T follicular helper cell (primary cell): ENCODE data around the gene UBR2.
"Not testable (repeated sequence)": the region's sequence is repeated elsewhere in the genome, so short reads cannot be mapped to it uniquely, and the experiment has no call there.

Experiments used
- DNase-seq: peaks from one replicate; pipeline ENCODE4 v3.0.0-alpha.2; 2020; ENCODE audit warnings: low read depth

The UBR2 gene

DNA sequence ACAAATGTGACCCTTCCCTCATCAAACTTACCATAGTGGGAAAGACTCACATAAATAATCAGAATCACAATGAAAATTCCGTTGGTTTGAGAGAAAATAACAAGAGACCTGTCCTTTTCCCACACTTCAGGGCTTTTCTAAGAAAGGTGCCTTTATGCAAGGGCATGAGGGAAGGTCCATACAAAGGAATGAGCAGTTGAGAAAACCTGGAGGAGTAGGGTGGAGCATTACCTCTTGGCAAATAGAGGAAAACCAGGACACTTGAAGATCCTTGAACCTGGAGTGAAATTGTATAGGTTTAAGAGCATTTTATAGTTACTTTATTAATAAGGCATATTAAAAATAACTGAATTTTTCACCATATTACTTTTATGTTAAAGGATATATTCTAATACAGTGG lies 54.3 kb downstream of the UBR2 start:
- no peak for DNase-seq

DNA sequence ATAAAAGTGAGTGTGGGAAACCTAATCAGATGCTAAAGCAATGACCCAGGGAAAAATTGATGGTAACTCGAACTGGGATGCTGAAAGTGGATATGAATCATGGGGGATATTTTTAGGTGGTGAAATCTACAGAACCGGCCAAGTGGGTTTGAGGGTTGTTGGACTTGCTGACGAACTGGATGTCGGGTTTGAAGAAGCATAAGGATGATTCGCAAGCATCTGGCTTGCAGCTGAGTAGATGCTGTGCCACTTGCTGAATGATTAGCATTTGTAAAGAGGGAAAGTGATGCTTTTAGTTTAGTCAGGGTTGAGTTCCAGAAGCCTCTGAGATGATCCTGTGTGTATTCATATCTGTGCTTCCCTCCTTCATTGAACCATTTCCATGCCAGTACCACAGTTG lies 54.9 kb downstream of the UBR2 start:
- DNase-seq = no peak

- DNase-seq = no peak
These were observed 56.1 kb downstream of the UBR2 start for GRCh38 chr6:42619963-42620362.

GRCh38 chr6:42624601-42625000 lies 60.8 kb downstream of the UBR2 start:
- no peak for DNase-seq

- no peak for DNase-seq
These were observed 63.2 kb downstream of the UBR2 start for GRCh38 chr6:42627044-42627443.

DNA sequence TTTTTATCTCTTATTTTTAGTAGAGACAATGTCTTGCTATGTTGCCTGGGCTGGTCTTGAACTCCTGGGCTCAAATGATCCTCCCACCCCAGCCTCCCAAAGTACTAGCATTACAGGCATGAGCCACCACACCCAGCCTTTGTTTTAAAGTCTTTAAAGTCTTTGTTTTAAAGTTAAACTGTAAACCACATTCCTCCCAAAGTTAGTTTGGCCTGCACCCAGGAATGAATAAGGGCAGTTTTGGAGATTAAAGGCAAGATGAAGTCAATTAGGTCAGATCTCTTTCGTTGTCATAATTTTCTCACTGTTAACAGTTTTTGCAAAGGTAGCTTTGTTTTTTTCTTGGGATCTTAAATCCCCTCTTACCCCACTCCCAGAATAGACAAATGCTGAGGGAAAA lies 63.8 kb downstream of the UBR2 start:
- no peak for DNase-seq

- DNase-seq = no peak
These were observed 64.8 kb downstream of the UBR2 start for GRCh38 chr6:42628604-42629003.

DNA sequence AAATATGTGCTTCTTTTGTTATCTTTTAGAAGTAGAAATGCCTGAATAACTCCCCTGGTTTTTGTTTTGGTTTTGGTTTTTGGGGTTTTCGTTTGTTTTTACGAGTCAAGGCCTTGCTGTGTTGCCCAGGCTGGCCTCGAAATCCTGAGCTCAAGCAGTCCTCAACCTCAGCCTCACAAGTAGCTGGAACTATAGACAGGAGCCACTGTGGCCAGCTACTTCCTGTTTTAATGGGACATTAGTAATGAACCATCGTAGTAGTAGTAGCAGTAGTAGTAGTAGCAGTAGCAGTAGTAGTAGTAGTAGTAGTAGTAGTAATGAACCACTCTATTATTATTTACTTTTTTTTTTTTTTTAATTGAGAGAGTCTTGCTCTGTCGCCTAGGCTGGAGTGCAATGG lies 66.0 kb downstream of the UBR2 start:
- DNase-seq = no peak

GRCh38 chr6:42637681-42638080 lies 73.9 kb downstream of the UBR2 start:
- DNase-seq = no peak

DNA sequence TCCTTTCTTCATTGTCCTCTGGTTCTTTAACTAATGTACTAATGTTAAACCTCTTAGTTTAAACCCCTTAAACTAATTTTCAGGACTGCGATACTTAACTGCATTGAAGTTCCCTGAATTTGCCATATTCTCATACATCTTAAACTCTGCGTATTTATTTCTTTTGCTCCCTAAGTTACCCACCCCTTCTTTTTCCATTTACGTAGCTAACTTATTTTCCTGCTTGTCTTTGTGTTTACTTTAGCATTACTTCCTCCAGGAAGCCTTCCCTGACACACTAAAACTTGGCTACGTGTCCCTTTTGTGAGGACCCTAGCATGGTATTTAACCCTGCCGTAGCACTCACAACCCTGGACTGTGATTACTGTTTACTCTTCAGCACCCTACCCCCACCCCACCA lies 79.0 kb downstream of the UBR2 start:
- no peak for DNase-seq

GRCh38 chr6:42644211-42644610 lies 80.4 kb downstream of the UBR2 start:
- DNase-seq = no peak

DNA sequence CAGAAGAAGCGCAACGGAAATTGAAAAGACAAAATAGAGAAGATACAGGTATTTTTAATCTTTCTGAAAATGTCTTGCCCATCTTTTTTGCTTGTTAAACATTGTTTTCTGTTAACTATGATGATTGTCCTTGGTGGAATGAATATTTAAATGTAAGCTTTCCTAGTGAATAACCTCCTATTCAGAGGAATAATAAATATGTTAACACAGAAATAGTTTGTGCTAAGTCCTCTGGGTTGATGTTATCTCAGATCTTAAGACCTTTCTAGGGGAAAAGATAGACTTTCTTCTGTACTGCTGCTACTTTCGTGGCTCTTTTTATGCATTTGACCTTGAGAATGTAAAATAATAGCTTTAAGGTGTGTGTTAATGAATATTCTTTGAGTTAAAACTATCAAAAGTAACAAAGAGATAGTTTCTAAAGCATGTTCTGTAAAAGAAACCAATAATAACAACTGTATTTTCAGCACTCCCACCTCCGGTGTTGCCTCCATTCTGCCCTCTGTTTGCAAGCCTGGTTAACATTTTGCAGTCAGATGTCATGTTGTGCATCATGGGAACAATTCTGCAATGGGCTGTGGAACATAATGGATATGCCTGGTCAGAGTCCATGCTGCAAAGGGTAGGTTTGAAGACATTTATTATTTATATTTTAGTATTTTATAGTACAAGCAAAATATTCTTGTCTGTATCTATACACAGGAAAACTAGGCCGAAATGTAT lies 88.4 kb downstream of the UBR2 start:
- DNase-seq = no peak

- DNase-seq = no peak
These were observed 90.0 kb downstream of the UBR2 start for GRCh38 chr6:42653851-42654250.

DNA sequence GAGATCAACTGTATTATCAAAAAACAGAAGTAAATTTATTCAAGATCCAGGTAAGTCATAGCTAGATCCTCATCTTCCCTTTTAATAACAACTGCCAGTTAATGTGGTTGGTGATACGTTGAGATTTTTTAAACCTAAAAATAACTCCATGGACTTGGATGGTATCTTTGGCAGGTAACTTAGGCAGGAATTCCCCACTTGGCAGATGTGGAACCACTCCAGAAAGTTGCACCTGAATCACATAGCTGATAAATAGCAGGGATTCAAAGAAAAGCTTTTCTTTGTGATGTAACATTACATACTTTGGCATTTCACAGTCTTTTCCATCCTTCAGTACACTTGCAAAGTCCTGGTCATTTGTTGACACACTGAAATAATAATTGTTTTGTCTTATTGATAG lies 96.0 kb downstream of the UBR2 start:
- no peak for DNase-seq

GRCh38 chr6:42661540-42662153 lies 97.8 kb downstream of the UBR2 start:
- DNase-seq = peak; percentile 72

DNA sequence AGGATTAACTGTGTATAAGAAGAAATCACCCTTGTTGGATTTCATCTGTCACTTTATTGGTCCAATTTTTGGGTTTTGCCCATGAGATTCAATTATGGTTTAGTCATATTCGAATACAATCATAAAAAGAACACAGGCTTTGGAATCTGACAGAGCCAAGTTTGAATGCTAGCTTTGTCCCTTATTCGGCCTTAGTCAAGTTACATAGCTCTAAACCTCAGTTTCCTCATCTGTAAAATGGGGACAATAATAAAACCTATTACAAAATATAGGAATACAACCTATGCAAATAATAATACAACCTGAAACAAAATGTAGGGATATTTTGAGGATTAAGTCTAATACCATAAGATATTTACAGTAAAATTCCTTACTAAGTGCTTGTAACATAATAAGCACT lies 100.9 kb downstream of the UBR2 start:
- no peak for DNase-seq

DNA sequence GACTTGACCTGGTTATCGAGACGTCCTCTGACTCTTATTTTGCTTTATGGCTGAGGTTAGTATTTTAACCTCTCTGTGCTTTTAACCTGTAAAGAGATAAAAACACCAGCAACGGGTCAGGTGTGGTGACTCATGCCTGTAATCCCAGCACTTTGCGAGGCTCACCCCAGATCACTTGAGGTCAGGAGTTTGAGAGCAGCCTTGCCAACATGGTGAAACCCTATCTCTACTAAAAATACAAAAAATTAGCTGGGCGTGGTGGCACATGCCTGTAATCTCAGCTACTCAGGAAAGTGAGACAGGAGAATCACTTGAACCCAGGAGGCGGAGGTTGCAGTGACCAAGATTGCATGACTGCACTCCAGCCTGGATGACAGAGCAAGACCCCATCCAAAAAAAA lies 110.5 kb downstream of the UBR2 start:
- DNase-seq = not testable (repeated sequence)

DNA sequence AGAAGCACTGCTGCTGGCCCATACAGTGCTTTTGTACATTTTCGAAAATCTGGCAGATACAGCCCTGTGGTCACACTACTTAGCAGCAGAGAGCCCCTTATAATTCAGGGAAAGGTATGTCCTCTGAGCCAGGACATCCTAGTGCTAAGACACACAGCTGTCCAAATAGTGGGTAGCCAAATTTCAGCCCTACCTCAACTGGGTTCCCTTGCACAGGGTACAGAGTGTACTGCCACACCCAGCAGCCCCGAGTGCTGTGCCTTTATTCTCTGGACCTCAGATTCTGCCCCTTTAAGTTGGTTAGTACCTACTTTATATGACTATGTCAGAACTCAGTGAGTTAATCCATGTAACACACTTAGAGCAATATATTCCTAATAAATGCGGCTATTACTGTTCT lies 111.0 kb downstream of the UBR2 start:
- DNase-seq = no peak

DNA sequence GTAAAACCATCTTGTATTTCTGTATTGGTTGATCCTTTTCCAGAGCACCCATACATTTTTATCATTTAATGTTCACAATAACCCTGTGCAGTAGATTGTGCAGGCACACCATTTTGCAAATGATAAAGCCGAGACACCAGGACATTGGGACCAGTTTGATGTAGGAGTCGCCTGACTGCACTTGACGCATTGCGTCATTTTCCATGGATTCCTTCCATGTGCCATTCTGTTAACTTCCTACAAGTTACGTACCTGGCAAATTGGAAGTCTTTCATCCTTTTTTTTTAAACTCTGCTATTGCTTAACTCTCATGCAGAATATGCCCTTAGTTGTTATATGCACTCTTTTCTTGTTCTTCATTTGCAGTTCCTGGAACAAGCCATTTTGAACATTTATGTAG lies 115.5 kb downstream of the UBR2 start:
- DNase-seq = no peak

- DNase-seq = no peak
These were observed 124.5 kb downstream of the UBR2 start for GRCh38 chr6:42688281-42688680.

- DNase-seq = no peak
These were observed 125.5 kb downstream of the UBR2 start for GRCh38 chr6:42689371-42689770.

DNA sequence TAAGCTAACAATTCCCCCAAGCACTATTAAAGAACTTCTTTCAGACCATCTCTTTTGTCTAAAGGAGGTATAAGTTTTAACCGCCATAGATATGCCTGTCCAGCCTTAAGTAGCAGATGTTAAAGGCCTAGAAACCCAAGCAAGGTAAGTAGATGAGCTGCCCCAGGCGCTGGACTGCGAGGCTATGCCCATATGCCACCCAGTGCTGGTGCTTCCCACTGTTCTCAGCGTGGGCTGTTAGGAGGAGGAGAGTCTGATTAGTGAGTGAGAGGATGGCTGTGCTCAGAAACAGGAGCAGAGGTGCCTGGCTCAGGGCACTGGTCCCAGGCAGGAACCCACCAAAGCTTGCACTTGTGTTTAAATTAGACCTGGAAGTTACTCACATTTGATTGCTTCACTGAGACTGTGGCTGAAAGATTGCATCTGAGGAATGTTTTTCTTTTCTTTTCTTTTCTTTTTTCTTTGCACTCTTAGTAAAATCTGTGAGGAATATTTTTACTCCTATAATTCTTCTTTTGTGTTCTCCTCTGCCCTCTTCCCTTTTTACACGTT lies 126.4 kb downstream of the UBR2 start:
- DNase-seq = no peak

DNA sequence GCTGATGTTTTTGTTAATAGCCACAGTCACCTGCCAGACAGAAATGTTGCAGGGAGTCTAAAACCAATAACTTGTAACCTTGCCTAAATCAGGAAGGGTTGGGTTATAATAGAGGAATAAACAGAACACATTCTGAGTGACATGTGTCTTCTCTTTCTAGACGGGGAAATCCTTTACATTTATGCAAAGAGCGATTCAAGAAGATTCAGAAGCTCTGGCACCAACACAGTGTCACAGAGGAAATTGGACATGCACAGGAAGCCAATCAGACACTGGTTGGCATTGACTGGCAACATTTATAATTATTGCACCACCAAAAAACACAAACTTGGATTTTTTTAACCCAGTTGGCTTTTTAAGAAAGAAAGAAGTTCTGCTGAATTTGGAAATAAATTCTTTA lies 127.0 kb downstream of the UBR2 start:
- no peak for DNase-seq
